HL-60 (cell line): ENCODE data around the gene DOCK2.

Experiments
- DNase-seq, 2 experiments: peaks; one replicate each; pipeline ENCODE4 v3.0.0-alpha.2; 2010 to 2020; ENCODE audit warnings: low read depth in 1 of 2, low spot score in 1 of 2
- H3K27ac ChIP-seq: fragments of 250-450 bp; sonication (Bioruptor Pico); replicated peaks from 2 replicates; pipeline ENCODE4 v1.5.1; 2020; ENCODE audit warnings: mild to moderate bottlenecking, moderate library complexity
- H3K27me3 ChIP-seq: fragments of 250-450 bp; sonication (Bioruptor Pico); 2 replicates; pipeline ENCODE4 v1.5.1; 2021; ENCODE audit warnings: mild to moderate bottlenecking, moderate library complexity; ENCODE audit not compliant: insufficient read depth, poor library complexity, severe bottlenecking
- H3K4me3 ChIP-seq: replicated peaks from 2 replicates; pipeline ENCODE4 v1.5.1; 2011; ENCODE audit warnings: mild to moderate bottlenecking, control low read depth, low read length; ENCODE audit not compliant: insufficient read depth
- CTCF ChIP-seq: IDR thresholded peaks from one replicate; pipeline ENCODE4 v1.5.1; 2011; ENCODE audit warnings: low read length, control low read depth, inconsistent platforms; ENCODE audit not compliant: insufficient read depth
- GABPA ChIP-seq: IDR thresholded peaks from 2 replicates; pipeline ENCODE4 v1.6.1; 2012; ENCODE audit warnings: low read depth
- POLR2AphosphoS5 ChIP-seq: IDR thresholded peaks from 2 replicates; pipeline ENCODE4 v1.6.1; 2012; ENCODE audit warnings: low read depth
- SPI1 ChIP-seq: IDR thresholded peaks from 2 replicates; pipeline ENCODE4 v1.6.1; 2012; ENCODE audit warnings: low read depth, mild to moderate bottlenecking, borderline replicate concordance
- TF ChIP-seq, protein P1 (sequence below): IDR thresholded peaks from 2 replicates; pipeline ENCODE4 v1.6.1; 2012; ENCODE audit warnings: low read depth; ENCODE audit not compliant: insufficient replicate concordance

DOCK2 gene

DNA sequence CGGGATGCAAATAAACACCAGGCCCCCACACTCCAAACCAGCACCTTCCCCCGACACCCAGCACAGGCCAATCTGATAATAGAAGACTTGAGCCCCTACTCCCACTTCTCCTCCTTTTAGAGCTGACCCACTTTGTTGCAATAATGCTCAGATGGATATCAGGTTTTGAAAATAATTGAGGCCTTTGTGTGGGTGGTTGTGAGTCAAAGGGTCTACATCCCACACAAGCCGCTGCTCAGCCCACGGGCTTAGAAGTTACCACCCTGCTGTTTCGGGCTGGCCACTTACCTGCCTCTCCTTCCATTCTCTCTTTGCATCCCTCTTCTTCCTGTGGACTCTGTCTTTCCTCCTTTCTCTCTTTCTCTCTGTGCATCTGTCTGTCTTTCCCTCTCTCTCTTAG is 432.4 kb downstream of the DOCK2 start:
- no peak for TF ChIP-seq GABPA
- TF ChIP-seq, protein P1, sequence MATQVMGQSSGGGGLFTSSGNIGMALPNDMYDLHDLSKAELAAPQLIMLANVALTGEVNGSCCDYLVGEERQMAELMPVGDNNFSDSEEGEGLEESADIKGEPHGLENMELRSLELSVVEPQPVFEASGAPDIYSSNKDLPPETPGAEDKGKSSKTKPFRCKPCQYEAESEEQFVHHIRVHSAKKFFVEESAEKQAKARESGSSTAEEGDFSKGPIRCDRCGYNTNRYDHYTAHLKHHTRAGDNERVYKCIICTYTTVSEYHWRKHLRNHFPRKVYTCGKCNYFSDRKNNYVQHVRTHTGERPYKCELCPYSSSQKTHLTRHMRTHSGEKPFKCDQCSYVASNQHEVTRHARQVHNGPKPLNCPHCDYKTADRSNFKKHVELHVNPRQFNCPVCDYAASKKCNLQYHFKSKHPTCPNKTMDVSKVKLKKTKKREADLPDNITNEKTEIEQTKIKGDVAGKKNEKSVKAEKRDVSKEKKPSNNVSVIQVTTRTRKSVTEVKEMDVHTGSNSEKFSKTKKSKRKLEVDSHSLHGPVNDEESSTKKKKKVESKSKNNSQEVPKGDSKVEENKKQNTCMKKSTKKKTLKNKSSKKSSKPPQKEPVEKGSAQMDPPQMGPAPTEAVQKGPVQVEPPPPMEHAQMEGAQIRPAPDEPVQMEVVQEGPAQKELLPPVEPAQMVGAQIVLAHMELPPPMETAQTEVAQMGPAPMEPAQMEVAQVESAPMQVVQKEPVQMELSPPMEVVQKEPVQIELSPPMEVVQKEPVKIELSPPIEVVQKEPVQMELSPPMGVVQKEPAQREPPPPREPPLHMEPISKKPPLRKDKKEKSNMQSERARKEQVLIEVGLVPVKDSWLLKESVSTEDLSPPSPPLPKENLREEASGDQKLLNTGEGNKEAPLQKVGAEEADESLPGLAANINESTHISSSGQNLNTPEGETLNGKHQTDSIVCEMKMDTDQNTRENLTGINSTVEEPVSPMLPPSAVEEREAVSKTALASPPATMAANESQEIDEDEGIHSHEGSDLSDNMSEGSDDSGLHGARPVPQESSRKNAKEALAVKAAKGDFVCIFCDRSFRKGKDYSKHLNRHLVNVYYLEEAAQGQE, result no peak
- no peak for TF ChIP-seq CTCF

DNA sequence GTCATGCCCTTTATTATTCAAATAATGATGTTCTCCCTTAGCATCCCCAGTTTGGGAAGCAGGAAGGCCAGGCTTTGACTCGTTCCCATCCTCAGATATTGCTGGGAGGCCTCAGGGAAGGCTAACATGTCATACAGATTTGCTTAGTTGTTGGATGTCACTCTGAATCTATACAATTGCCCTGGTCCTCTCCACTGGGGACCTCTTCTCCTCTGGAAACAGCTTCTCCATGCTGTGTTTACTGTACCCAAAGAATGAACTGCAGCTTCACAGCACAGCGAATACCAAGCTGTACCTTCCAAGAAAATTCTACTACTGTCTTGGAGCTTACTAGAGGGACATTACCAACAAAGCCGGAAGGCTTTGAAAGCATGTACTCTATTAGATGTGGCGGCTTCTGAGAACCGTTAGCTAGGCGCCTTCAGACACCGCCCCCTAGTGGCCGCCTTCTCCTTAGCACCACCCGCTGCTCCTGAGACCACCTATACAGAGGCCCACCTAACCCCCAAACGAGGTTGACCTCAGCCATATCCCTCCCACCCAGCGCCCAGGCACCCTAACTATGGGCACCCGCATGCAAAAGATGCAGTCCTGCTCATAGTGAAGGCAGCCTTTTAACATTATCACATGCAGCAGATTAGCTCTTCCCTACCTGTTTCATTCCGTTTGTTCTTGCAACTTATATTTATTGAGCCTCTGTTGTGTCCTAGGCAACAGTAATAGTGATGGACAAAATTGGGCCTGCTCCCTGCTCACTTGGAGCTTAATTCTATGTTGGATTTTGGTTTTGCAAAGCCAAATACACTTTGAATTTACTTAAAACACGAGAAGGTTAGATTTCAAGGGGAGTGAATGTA is 433.7 kb downstream of the DOCK2 start:
- Histone ChIP-seq H3K27me3 (no peaks in the 10 kb centered on the region), H3K4me3 (no peak overlapping the region), H3K27ac (no peak overlapping the region)
- DNase-seq, result no peak
- TF ChIP-seq CTCF, result peak; percentile 16
- TF ChIP-seq SPI1, result no peak

More for the DNA sequence above, 432.4 kb downstream of the DOCK2 start:
- DNase-seq, result no peak
- no peak overlapping the region for H3K4me3 ChIP-seq
- no peak overlapping the region for H3K27ac ChIP-seq
- no peaks in the 10 kb centered on the region for H3K27me3 ChIP-seq

DNA sequence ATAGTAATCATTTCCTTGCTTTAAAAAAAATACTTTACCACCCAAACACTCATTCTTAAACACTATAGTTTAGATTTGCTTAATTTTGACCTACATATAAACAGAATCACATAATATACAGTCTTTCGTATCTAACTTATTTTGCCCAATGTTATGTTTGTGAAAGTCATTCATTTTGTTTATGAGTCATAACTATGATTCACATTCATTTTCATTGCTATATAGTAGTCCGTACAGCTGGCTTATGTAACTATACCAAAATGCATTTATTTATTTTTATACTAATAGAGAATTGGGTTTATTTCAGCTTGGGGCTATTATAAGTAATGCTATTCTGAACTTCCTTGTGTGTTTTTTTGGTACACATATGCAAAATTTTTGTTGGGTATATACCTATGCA is 434.7 kb downstream of the DOCK2 start:
- Histone ChIP-seq H3K27me3 (no peaks in the 10 kb centered on the region), H3K4me3 (no peak overlapping the region), H3K27ac (no peak overlapping the region)
- DNase-seq, result no peak
- TF ChIP-seq CTCF, result no peak
- no peak for TF ChIP-seq GABPA
- TF ChIP-seq, protein P1, result no peak
- TF ChIP-seq SPI1, result no peak
- no peak for TF ChIP-seq POLR2AphosphoS5

DNA sequence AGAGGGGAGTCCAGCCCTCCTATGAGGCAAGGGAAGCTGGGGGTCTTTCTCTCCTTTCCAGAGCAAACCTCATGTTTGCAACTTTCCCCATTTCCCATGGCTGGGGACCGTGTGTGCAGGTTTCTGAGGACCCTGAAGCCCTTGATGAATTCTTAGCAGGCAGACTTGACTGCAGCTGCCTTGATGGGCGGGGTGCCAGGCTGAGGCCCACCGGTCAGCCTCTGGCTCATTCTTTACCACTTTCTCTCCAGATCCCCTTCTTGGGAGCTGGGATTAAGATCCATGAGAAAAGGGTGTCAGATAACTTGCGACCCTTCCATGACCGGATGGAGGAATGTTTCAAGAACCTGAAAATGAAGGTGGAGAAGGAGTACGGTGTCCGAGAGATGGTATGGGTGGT is 438.6 kb downstream of the DOCK2 start:
- TF ChIP-seq, protein P1, result no peak
- no peak for TF ChIP-seq SPI1
- no peak for TF ChIP-seq POLR2AphosphoS5
- TF ChIP-seq GABPA, result no peak
- no peak for TF ChIP-seq CTCF
- no peak overlapping the region for H3K4me3 ChIP-seq
- no peaks in the 10 kb centered on the region for H3K27me3 ChIP-seq
- no peak for DNase-seq
- no peak overlapping the region for H3K27ac ChIP-seq
